Effector memory CD8-positive, alpha-beta T cell (primary cell): ENCODE results near the gene PRR5.

Experiments used
- ATAC-seq: fragments of 150-1000 bp; cut with Tn5 transposase; replicated peaks from 2 replicates; pipeline ENCODE4 v1.10.0; 2021; ENCODE audit warnings: mild to moderate bottlenecking, moderate library complexity
- DNase-seq, 3 experiments: peaks; one replicate each; pipeline ENCODE4 v3.0.0; 2021
- H3K27ac Mint-ChIP-seq, 2 donors: one replicate each; pipeline ENCODE4 v1.8.0; 2022; ENCODE audit warnings: mild to moderate bottlenecking in 2 of 2, mixed read lengths in 2 of 2, moderate library complexity in 2 of 2
- H3K27me3 Mint-ChIP-seq, 2 donors: one replicate each; pipeline ENCODE4 v1.8.0; 2022; ENCODE audit warnings: mixed read lengths in 2 of 2
- H3K36me3 Mint-ChIP-seq: one replicate; pipeline ENCODE4 v1.8.0; 2022; ENCODE audit warnings: mild to moderate bottlenecking, moderate library complexity, mixed read lengths; ENCODE audit not compliant: insufficient read depth
- H3K4me1 Mint-ChIP-seq, 2 donors: one replicate each; pipeline ENCODE4 v1.8.0; 2022; ENCODE audit warnings: low read depth in 2 of 2, mixed read lengths in 2 of 2
- H3K4me3 Mint-ChIP-seq, 2 donors: one replicate each; pipeline ENCODE4 v1.8.0; 2022; ENCODE audit warnings: mild to moderate bottlenecking in 2 of 2, mixed read lengths in 2 of 2, moderate library complexity in 2 of 2
- H3K9me3 Mint-ChIP-seq, 2 donors: one replicate each; pipeline ENCODE4 v1.8.0; 2022; ENCODE audit warnings: mixed read lengths in 2 of 2

PRR5 gene

DNA sequence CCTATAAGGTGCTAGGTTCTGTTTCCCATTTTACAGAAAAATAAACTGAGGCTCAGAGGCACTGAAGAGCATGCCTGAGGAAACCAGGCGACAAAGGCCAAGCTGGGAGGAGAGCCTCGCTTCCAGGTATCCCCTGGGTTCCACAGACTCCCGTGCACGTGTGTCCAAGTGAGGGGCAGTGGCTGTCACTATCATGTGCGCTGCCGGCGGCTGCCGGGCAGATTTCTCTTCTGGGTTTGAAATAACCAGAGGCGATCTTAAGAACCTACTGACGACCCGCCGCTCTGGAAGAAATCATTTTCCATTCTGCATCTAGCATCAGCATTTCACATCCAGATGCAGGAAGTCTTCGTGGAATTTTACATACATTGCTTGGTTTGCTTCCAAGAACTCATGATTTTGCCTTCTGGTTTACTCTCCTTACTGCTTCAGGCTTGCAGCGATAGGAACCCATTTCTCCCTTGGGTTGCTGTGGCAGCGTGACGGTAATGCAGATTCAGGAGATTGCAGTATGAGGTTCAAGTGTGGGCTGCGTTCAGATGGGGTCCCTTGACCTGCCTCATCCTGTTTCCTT lies 79.0 kb downstream of the PRR5 start:
- Mint-ChIP-seq H3K36me3 (peaks cover 7% of the 10 kb centered on the region), H3K4me3 (no peak overlapping the region), H3K9me3 (no peaks in the 10 kb centered on the region), H3K27ac (no peak overlapping the region), H3K4me1 (peaks cover 0 to 2% of the 10 kb centered on the region in 2 donors), H3K27me3 (peaks cover 26 to 41% of the 10 kb centered on the region in 2 donors)
- ATAC-seq (no peak), DNase-seq (no peak)

DNA sequence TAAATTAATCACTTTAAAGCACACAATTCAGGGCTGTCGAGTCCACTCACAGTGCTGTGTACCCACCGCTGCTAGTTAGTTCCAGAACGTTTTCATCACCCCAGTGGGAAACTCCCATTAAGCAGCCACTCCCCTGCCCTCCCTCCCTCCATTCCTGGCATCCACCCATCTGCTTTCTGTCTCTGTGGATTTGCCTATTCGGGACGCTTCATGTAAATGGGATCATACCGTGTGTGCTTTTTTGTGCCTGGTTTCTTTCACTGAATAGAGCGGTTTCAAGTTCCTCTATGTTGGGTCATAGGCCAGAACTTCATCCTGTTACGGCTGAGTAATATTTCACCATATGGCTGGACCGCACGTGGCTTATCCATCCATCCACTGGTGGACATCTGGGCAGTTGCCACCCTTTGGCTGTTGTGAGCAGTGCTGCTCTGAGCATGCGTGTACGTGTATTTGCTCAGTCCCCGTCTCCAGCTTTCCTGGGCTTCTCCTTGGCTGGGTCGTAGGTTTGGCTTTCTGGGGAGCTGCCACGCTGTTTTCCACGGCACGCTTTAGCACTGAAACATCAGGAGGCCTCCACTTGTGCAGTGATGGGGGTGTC lies 80.5 kb downstream of the PRR5 start:
- no peaks in the 10 kb centered on the region for H3K9me3 Mint-ChIP-seq
- ATAC-seq, result no peak
- no peak overlapping the region for H3K27ac Mint-ChIP-seq
- H3K4me3 Mint-ChIP-seq, result no peak overlapping the region
- DNase-seq, result no peak
- H3K27me3 Mint-ChIP-seq, result peaks cover 31 to 34% of the 10 kb centered on the region in 2 donors
- peaks cover 12% of the 10 kb centered on the region for H3K36me3 Mint-ChIP-seq
- H3K4me1 Mint-ChIP-seq, result peaks cover 0 to 2% of the 10 kb centered on the region in 2 donors

DNA sequence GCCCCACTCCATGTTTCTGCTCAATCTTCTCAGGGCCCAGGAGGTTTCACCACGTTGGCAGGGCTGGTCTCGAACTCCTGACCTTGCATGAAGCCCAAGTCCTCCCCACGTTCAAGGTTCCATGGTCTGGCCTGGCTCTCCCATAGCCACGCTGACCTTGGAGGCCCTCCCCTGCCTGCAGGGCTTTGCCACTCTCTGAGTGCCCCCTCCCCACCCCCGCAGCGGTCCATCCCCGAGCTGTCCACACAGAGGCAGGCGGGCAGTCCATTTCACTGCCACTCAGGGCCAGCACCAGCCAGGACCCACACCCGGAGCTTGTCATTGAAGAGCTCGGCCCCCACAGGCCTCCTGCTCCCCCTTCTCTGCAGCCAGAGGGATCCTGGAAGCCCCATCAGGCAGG lies 81.1 kb downstream of the PRR5 start:
- ATAC-seq (no peak), DNase-seq (no peak)
- peaks cover 12% of the 10 kb centered on the region for H3K36me3 Mint-ChIP-seq
- no peaks in the 10 kb centered on the region for H3K9me3 Mint-ChIP-seq
- peaks cover 31 to 34% of the 10 kb centered on the region in 2 donors for H3K27me3 Mint-ChIP-seq
- H3K4me1 Mint-ChIP-seq, result peaks cover 0 to 2% of the 10 kb centered on the region in 2 donors
- no peak overlapping the region for H3K4me3 Mint-ChIP-seq
- H3K27ac Mint-ChIP-seq, result no peak overlapping the region

DNA sequence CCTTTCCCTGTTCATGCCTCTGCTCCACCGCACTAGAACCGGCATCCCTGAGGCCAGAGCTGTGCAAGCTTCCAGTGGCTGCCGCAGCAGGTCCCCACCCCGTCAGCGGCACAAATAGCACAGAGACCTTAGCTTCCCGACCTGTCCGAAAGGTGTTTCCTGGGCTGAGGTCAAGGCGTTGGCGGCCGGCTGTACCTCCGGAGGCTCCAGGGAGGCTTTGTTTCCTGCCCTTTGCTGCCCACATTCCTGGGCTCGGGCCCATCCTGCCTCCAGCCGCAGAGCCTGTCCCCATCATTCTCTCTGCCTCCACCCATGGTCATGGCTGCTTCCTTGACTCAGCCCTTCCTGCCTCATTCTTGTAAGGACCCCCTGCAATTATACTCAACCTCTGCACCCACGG lies 81.6 kb downstream of the PRR5 start:
- Mint-ChIP-seq H3K27me3 (peaks cover 30 to 31% of the 10 kb centered on the region in 2 donors), H3K4me3 (no peak overlapping the region), H3K9me3 (no peaks in the 10 kb centered on the region), H3K27ac (no peak overlapping the region), H3K4me1 (peaks cover 0 to 2% of the 10 kb centered on the region in 2 donors), H3K36me3 (peaks cover 12% of the 10 kb centered on the region)
- ATAC-seq (no peak), DNase-seq (no peak)

GRCh38 chr22:44786136-44786535 lies 84.1 kb downstream of the PRR5 start:
- no peaks in the 10 kb centered on the region for H3K9me3 Mint-ChIP-seq
- no peak overlapping the region for H3K27ac Mint-ChIP-seq
- H3K4me3 Mint-ChIP-seq, result no peak overlapping the region
- DNase-seq (no peak), ATAC-seq (no peak)
- peaks cover 26 to 31% of the 10 kb centered on the region in 2 donors for H3K27me3 Mint-ChIP-seq
- peaks cover 12% of the 10 kb centered on the region for H3K36me3 Mint-ChIP-seq
- H3K4me1 Mint-ChIP-seq, result peaks cover 0 to 2% of the 10 kb centered on the region in 2 donors

- Mint-ChIP-seq H3K4me3 (no peak overlapping the region), H3K27me3 (peaks cover 26 to 31% of the 10 kb centered on the region in 2 donors), H3K27ac (no peak overlapping the region), H3K4me1 (peaks cover 0 to 2% of the 10 kb centered on the region in 2 donors), H3K9me3 (no peaks in the 10 kb centered on the region), H3K36me3 (peaks cover 12% of the 10 kb centered on the region)
- DNase-seq, result no peak
- ATAC-seq, result no peak
Measured at GRCh38 chr22:44786610-44787009, 84.6 kb downstream of the PRR5 start.
